K562 (cell line): Measurements from ENCODE around the gene FAM114A1. TPM values are rescaled to one million over a fixed set of nuclear protein-coding genes. Genes with fewer than 3 reads are reported as not detected.

Experiments used
- ARID1B ChIP-seq: fragments of 450-650 bp; IDR thresholded peaks from 2 replicates; pipeline ENCODE4 v1.6.1; 2016; ENCODE audit warnings: antibody characterized with exemption, mild to moderate bottlenecking, inconsistent platforms
- BACH1 ChIP-seq: fragments of 200-800 bp; sonication (Bioruptor generic); IDR thresholded peaks from 2 replicates; pipeline ENCODE4 v1.6.1; 2016; ENCODE audit warnings: missing genetic modification characterization, missing compliant biosample characterization
- BRD4 ChIP-seq: fragments of 200-600 bp; sonication (generic); IDR thresholded peaks from 2 replicates; pipeline ENCODE4 v1.6.1; 2017; ENCODE audit warnings: inconsistent platforms
- EP400 ChIP-seq: fragments of 450-650 bp; IDR thresholded peaks from 2 replicates; pipeline ENCODE4 v1.6.1; 2017; ENCODE audit warnings: antibody characterized with exemption, mild to moderate bottlenecking, moderate library complexity
- GABPA ChIP-seq: fragments of 200-800 bp; sonication (Bioruptor generic); conservative IDR thresholded peaks from 2 replicates; pipeline ENCODE4 v1.6.1; 2016; ENCODE audit warnings: low read depth, missing genetic modification characterization, missing compliant biosample characterization
- GTF2E2 ChIP-seq: fragments of 200-800 bp; sonication (Bioruptor generic); IDR thresholded peaks from 2 replicates; pipeline ENCODE4 v1.6.1; 2016; ENCODE audit warnings: missing genetic modification characterization, missing compliant biosample characterization
- NR2C2 ChIP-seq, 2 experiments: fragments of 200-800 bp in 1 of 2; sonication (Bioruptor generic) in 1 of 2; sonication (generic) in 1 of 2; formaldehyde crosslinking in 1 of 2; IDR thresholded peaks; 2 replicates each; pipeline versions ENCODE4 v1.6.1 to v1.8.0; 2016 to 2022; ENCODE audit warnings: mild to moderate bottlenecking in 1 of 2, missing compliant biosample characterization in 1 of 2, missing genetic modification characterization in 1 of 2, missing genetic modification reagents in 1 of 2
- SMAD3 ChIP-seq: fragments of 450-650 bp; formaldehyde crosslinking; conservative IDR thresholded peaks from 2 replicates; pipeline ENCODE4 v1.4.0; 2020; ENCODE audit warnings: mild to moderate bottlenecking
- SMAD4 ChIP-seq: fragments of 250-450 bp; sonication (Bioruptor Pico); conservative IDR thresholded peaks from 2 replicates; pipeline ENCODE4 v1.8.0; 2021; ENCODE audit warnings: inconsistent platforms, mild to moderate bottlenecking, moderate library complexity
- SRF ChIP-seq, 2 experiments: fragments of 250-450, 450-650 bp in 1 of 2; sonication (Bioruptor Pico) in 1 of 2; sonication (generic) in 1 of 2; formaldehyde crosslinking; IDR thresholded peaks; 2 replicates each; pipeline versions ENCODE4 v1.5.0 to v1.5.1; 2020 to 2022; ENCODE audit warnings: mild to moderate bottlenecking in 1 of 2, missing genetic modification reagents in 1 of 2
- TAL1 ChIP-seq: fragments of 450-650 bp; IDR thresholded peaks from 2 replicates; pipeline ENCODE4 v1.6.1; 2016; ENCODE audit warnings: mild to moderate bottlenecking
- TRIM24 ChIP-seq, 2 experiments: fragments of 450-650 bp; IDR thresholded peaks; 2 replicates each; pipeline ENCODE4 v1.6.1; 2016
- ZNF232 ChIP-seq: sonication (generic); formaldehyde crosslinking; IDR thresholded peaks from 2 replicates; pipeline ENCODE4 v1.8.0; 2022; ENCODE audit warnings: mild to moderate bottlenecking, missing genetic modification reagents
- ZNF311 ChIP-seq: fragments of 250-450 bp; sonication (Bioruptor Pico); IDR thresholded peaks from 2 replicates; pipeline ENCODE4 v1.4.0; 2020; ENCODE audit warnings: mild to moderate bottlenecking, moderate library complexity
- ZNF583 ChIP-seq: fragments of 250-450 bp; sonication (Bioruptor Pico); IDR thresholded peaks from 2 replicates; pipeline ENCODE4 v1.4.0; 2020
- ZNF584 ChIP-seq: fragments of 200-800 bp; sonication (Bioruptor generic); IDR thresholded peaks from 2 replicates; pipeline ENCODE4 v1.6.1; 2016; ENCODE audit warnings: low read depth, mild to moderate bottlenecking, missing genetic modification characterization, missing compliant biosample characterization
- polyA plus RNA-seq, 8 experiments: library from polyadenylated mRNA; depleted of rRNA in 4 of 8; stranded (reverse) in 5 of 8; unstranded in 3 of 8; fragments of >200 nt; fragmentation: Nextera tagmentation in 2 of 8; fragmentation: Illumina TruSeq in 1 of 8; extraction: Ambion mirVana in 2 of 8; extraction: Trizol in 1 of 8; gene quantifications; 2 replicates each; pipeline versions ENCODE4 v1.2.1 to v1.2.3, GENCODE V29; 2011 to 2014; ENCODE audit warnings: inconsistent platforms in 1 of 8, missing spikeins in 1 of 8
- total RNA-seq, 7 experiments: library from RNA; depleted of rRNA in 6 of 7; stranded (reverse); fragments of >200 nt in 6 of 7; fragmentation: Illumina TruSeq in 2 of 7; extraction: Trizol in 2 of 7; gene quantifications; 2 replicates each; pipeline versions ENCODE4 v1.2.1 to v1.2.3, GENCODE V29; 2011 to 2021; ENCODE audit warnings: low replicate concordance in 1 of 7
- TF ChIP-seq, protein P1 (sequence below): fragments of 250-450 bp; sonication (Bioruptor Pico); IDR thresholded peaks from 2 replicates; pipeline ENCODE4 v1.8.0; 2022; ENCODE audit warnings: moderate library complexity, mild to moderate bottlenecking, inconsistent platforms
- TF ChIP-seq, protein P2 (sequence below): fragments of 200-400 bp; formaldehyde crosslinking; IDR thresholded peaks from 2 replicates; pipeline ENCODE4 v1.6.1; 2017; ENCODE audit warnings: mild to moderate bottlenecking, low read depth, low read length, moderate library complexity
- TF ChIP-seq, protein P3 (sequence below), 2 experiments: fragments of 450-650 bp; IDR thresholded peaks; 2 replicates each; pipeline ENCODE4 v1.6.1; 2016
- TF ChIP-seq, protein P4 (sequence below): fragments of 450-650 bp; IDR thresholded peaks from 2 replicates; pipeline ENCODE4 v1.6.1; 2016; ENCODE audit warnings: borderline replicate concordance

The FAM114A1 gene
- total and polyA plus RNA-seq, 9 of the 15 experiments (the other 6 are each of a cell fraction or from before 2014, with no cell fraction given) = 1.8 to 12.0 (median 4.3) TPM

DNA sequence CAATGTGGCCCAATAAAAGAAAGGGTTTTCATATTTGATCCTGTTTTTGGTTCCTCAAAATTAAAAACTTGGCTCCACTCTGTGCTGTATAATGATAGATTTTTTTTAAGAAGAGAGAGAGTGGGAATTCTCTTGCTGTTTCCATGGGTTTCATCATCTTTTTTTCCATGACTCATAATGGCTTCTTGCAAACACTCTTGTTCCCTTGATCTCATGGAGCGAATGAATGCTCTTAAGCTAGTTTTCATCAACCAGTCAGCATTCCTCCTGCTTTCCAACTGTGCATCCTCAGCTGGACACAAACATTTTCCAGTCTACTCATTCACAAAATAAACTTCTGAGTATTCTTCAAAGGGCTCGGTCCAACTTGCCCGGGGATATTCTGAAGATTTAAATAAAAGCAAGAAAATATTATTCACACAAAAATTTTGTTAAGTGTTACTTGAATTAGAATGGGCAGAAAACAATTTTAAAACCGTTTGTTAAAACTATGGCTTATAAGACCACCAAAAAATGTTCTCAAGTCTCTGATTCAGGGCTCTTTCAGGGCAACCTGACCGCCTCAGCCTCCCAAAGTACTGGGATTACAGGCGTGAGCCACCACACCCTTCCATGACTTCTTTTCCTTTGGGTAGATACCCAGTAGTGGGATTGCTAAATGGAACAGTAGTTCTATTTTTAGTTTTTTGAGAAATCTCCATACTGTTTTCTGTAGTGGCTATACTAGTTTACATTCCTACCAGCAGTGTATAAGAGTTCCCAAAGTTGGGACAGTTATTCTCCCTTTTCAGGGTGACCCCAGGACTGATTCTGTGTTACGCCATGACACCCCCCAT lies 99.9 kb downstream of the FAM114A1 start (continued):
- TF ChIP-seq ZNF232 (no peak), ARID1B (peak; percentile 62; the same call in 1 of the 2 replicates), GABPA (tag) (peak; percentile 36), ZNF311 (CRISPR knock-in tag) (peak; percentile 49; the same call in 1 of the 2 replicates), TAL1 (no peak), TRIM24 (IDR thresholded peaks at IDR 0.05) (peak; percentile 99), SMAD3 (CRISPR knock-in tag) (peak; percentile 80), SRF (CRISPR knock-in tag; IDR thresholded peaks at IDR 0.05) (0 out of 4 replicates have a peak, but pooled peaks of 1 of the 2 experiments have one; percentile 4), BRD4 (0 out of 2 replicates have a peak, but pooled peaks have one; percentile 51), GTF2E2 (tag) (peak; percentile 88), NR2C2 (CRISPR knock-in tag; IDR thresholded peaks at IDR 0.05) (no peak), NR2C2 (tag; IDR thresholded peaks at IDR 0.05) (peak; percentile 49; the same call in 1 of the 2 replicates), SMAD4 (CRISPR knock-in tag) (peak; percentile 65; the same call in 1 of the 2 replicates), ZNF583 (CRISPR knock-in tag) (peak; percentile 49; the same call in 1 of the 2 replicates), BACH1 (tag) (peak; percentile 82), ZNF584 (CRISPR knock-in tag) (peak; percentile 98), EP400 (peak; percentile 41)
- TF ChIP-seq, protein P1, sequence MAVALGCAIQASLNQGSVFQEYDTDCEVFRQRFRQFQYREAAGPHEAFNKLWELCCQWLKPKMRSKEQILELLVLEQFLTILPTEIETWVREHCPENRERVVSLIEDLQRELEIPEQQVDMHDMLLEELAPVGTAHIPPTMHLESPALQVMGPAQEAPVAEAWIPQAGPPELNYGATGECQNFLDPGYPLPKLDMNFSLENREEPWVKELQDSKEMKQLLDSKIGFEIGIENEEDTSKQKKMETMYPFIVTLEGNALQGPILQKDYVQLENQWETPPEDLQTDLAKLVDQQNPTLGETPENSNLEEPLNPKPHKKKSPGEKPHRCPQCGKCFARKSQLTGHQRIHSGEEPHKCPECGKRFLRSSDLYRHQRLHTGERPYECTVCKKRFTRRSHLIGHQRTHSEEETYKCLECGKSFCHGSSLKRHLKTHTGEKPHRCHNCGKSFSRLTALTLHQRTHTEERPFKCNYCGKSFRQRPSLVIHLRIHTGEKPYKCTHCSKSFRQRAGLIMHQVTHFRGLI (CRISPR knock-in tag) = peak; percentile 48; the same call in 1 of the 2 replicates
- TF ChIP-seq, protein P2, sequence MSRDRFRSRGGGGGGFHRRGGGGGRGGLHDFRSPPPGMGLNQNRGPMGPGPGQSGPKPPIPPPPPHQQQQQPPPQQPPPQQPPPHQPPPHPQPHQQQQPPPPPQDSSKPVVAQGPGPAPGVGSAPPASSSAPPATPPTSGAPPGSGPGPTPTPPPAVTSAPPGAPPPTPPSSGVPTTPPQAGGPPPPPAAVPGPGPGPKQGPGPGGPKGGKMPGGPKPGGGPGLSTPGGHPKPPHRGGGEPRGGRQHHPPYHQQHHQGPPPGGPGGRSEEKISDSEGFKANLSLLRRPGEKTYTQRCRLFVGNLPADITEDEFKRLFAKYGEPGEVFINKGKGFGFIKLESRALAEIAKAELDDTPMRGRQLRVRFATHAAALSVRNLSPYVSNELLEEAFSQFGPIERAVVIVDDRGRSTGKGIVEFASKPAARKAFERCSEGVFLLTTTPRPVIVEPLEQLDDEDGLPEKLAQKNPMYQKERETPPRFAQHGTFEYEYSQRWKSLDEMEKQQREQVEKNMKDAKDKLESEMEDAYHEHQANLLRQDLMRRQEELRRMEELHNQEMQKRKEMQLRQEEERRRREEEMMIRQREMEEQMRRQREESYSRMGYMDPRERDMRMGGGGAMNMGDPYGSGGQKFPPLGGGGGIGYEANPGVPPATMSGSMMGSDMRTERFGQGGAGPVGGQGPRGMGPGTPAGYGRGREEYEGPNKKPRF = no peak
- TF ChIP-seq, protein P3, sequence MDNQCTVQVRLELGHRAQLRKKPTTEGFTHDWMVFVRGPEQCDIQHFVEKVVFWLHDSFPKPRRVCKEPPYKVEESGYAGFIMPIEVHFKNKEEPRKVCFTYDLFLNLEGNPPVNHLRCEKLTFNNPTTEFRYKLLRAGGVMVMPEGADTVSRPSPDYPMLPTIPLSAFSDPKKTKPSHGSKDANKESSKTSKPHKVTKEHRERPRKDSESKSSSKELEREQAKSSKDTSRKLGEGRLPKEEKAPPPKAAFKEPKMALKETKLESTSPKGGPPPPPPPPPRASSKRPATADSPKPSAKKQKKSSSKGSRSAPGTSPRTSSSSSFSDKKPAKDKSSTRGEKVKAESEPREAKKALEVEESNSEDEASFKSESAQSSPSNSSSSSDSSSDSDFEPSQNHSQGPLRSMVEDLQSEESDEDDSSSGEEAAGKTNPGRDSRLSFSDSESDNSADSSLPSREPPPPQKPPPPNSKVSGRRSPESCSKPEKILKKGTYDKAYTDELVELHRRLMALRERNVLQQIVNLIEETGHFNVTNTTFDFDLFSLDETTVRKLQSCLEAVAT (IDR thresholded peaks at IDR 0.05) = no peak
- TF ChIP-seq, protein P4, sequence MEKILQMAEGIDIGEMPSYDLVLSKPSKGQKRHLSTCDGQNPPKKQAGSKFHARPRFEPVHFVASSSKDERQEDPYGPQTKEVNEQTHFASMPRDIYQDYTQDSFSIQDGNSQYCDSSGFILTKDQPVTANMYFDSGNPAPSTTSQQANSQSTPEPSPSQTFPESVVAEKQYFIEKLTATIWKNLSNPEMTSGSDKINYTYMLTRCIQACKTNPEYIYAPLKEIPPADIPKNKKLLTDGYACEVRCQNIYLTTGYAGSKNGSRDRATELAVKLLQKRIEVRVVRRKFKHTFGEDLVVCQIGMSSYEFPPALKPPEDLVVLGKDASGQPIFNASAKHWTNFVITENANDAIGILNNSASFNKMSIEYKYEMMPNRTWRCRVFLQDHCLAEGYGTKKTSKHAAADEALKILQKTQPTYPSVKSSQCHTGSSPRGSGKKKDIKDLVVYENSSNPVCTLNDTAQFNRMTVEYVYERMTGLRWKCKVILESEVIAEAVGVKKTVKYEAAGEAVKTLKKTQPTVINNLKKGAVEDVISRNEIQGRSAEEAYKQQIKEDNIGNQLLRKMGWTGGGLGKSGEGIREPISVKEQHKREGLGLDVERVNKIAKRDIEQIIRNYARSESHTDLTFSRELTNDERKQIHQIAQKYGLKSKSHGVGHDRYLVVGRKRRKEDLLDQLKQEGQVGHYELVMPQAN = no peak
